Keratinocyte (primary cell): ENCODE data around the gene TMBIM4. TPM values are rescaled to one million over a fixed set of nuclear protein-coding genes. Genes with fewer than 3 reads are reported as not detected.

ENCODE experiments used
- DNase-seq: peaks from one replicate; pipeline ENCODE4 v3.0.0-alpha.2; 2011; ENCODE audit warnings: low read depth, missing footprints, low spot score
- FAIRE-seq: peaks from 2 replicates; lab custom pipeline; 2011; peaks lifted over from hg19 to GRCh38; lab: Jason Lieb, UNC
- H2AFZ ChIP-seq: 2 replicates; pipeline ENCODE4 v1.6.0; 2012; ENCODE audit warnings: low read length, control low read depth, inconsistent platforms; ENCODE audit not compliant: control insufficient read depth
- H3K27ac ChIP-seq: 2 replicates; pipeline ENCODE4 v1.5.1; 2011; ENCODE audit warnings: low read length; ENCODE audit not compliant: control insufficient read depth, insufficient read depth
- H3K27me3 ChIP-seq: 3 replicates; pipeline ENCODE4 v1.6.0; 2011; ENCODE audit warnings: low read length; ENCODE audit not compliant: control insufficient read depth, insufficient read depth; ENCODE audit errors: extremely low read depth
- H3K36me3 ChIP-seq, 2 experiments: 2 replicates in 1 of 2; 3 replicates in 1 of 2; pipeline ENCODE4 v1.5.1; 2011; ENCODE audit warnings: low read length in 2 of 2, mild to moderate bottlenecking in 1 of 2; ENCODE audit not compliant: control insufficient read depth in 2 of 2, insufficient read depth in 2 of 2; ENCODE audit errors: extremely low read depth in 1 of 2
- H3K4me1 ChIP-seq: 3 replicates; pipeline ENCODE4 v1.5.1; 2011; ENCODE audit warnings: low read length; ENCODE audit not compliant: control insufficient read depth, insufficient read depth; ENCODE audit errors: extremely low read depth
- H3K4me2 ChIP-seq: 3 replicates; pipeline ENCODE4 v1.6.0; 2011; ENCODE audit warnings: low read depth, low read length; ENCODE audit not compliant: control insufficient read depth, insufficient read depth; ENCODE audit errors: extremely low read depth
- H3K4me3 ChIP-seq, 3 experiments: fragments of 200-600 bp in 1 of 3; sonication (generic) in 1 of 3; 2 replicates in 2 of 3; 3 replicates in 1 of 3; pipeline ENCODE4 v1.5.1; 2011 to 2016; ENCODE audit warnings: low read length in 3 of 3, mild to moderate bottlenecking in 3 of 3, control low read depth in 2 of 3, inconsistent platforms in 1 of 3, low read depth in 1 of 3, mixed read lengths in 1 of 3, mixed run types in 1 of 3, moderate library complexity in 1 of 3; ENCODE audit not compliant: control insufficient read depth in 2 of 3, insufficient read depth in 2 of 3; ENCODE audit errors: extremely low read depth in 1 of 3
- H3K79me2 ChIP-seq: 2 replicates; pipeline ENCODE4 v1.6.0; 2012; ENCODE audit warnings: low read length; ENCODE audit not compliant: control insufficient read depth, insufficient read depth
- H3K9ac ChIP-seq: 3 replicates; pipeline ENCODE4 v1.6.0; 2011; ENCODE audit warnings: low read length; ENCODE audit not compliant: control insufficient read depth, insufficient read depth; ENCODE audit errors: extremely low read depth
- H3K9me1 ChIP-seq: 3 replicates; pipeline ENCODE4 v1.6.0; 2011; ENCODE audit warnings: low read length; ENCODE audit not compliant: control insufficient read depth, insufficient read depth; ENCODE audit errors: extremely low read depth
- H3K9me3 ChIP-seq: 2 replicates; pipeline ENCODE4 v1.5.1; 2012; ENCODE audit warnings: low read depth, low read length; ENCODE audit not compliant: control insufficient read depth
- H4K20me1 ChIP-seq: 3 replicates; pipeline ENCODE4 v1.6.0; 2011; ENCODE audit warnings: low read length; ENCODE audit not compliant: control insufficient read depth, insufficient read depth; ENCODE audit errors: extremely low read depth
- EZH2 ChIP-seq: IDR thresholded peaks from one replicate; pipeline ENCODE4 v1.6.1; 2012; ENCODE audit warnings: inconsistent platforms, mild to moderate bottlenecking, low read length, moderate library complexity
- dilution Hi-C: fragments of 300-500 bp; cut with MboI; formaldehyde crosslinking; loops from one replicate; pipeline ENCODE4 v1.7.0; 2020; ENCODE audit warnings: low sequenced_read_pairs; ENCODE audit not compliant: extremely low pct_ligation_motif_present
- polyA plus RNA-seq, 5 experiments: library from polyadenylated mRNA; depleted of rRNA in 3 of 5; stranded (reverse) in 3 of 5; stranded (forward) in 1 of 5; unstranded in 1 of 5; fragments of >200 nt; gene quantifications; 1 replicate in 1 of 5; 2 replicates in 3 of 5; 3 replicates in 1 of 5; pipeline versions ENCODE4 v1.2.1 to v1.2.3, GENCODE V29; 2011 to 2012; ENCODE audit warnings: missing spikeins in 2 of 5, low read depth in 1 of 5, low replicate concordance in 1 of 5
- TF ChIP-seq, protein P1 (sequence below), 3 experiments: IDR thresholded peaks in 1 of 3; conservative IDR thresholded peaks in 1 of 3; optimal IDR thresholded peaks in 1 of 3; 2 replicates in 2 of 3; 3 replicates in 1 of 3; pipeline versions ENCODE3 to v1.5.1; 2011; ENCODE audit warnings: low read length in 3 of 3, mild to moderate bottlenecking in 3 of 3, moderate library complexity in 2 of 3, control low read depth in 1 of 3, inconsistent platforms in 1 of 3; ENCODE audit not compliant: insufficient read depth in 2 of 3; ENCODE audit errors: extremely low read depth in 1 of 3

The TMBIM4 gene
- polyA plus RNA-seq, 1 donor (not counting 4 experiments of a cell fraction or from before 2014, with no cell fraction given): 111 TPM

DNA sequence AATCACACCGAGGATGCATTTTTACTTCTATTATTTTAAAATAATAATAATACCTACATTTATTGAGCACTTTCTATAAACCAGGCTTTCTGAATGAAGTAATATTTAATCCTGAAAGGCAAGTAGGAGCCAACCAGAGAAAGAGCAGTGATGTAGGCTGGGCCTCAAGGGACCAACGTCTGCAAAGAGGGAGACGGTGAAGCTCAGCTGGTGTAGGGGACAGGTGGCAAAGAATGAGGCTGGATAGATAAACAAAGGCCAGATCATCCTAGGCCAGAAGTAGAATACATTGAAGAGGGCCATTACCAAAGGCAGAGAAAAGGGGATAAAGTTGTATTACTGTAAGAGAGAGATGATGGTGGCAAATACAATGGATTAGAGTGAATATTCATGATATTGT is 810 bp upstream of the TMBIM4 start:
- peak overlapping the region; percentile 53 for H3K4me2 ChIP-seq
- TF ChIP-seq, protein P1, sequence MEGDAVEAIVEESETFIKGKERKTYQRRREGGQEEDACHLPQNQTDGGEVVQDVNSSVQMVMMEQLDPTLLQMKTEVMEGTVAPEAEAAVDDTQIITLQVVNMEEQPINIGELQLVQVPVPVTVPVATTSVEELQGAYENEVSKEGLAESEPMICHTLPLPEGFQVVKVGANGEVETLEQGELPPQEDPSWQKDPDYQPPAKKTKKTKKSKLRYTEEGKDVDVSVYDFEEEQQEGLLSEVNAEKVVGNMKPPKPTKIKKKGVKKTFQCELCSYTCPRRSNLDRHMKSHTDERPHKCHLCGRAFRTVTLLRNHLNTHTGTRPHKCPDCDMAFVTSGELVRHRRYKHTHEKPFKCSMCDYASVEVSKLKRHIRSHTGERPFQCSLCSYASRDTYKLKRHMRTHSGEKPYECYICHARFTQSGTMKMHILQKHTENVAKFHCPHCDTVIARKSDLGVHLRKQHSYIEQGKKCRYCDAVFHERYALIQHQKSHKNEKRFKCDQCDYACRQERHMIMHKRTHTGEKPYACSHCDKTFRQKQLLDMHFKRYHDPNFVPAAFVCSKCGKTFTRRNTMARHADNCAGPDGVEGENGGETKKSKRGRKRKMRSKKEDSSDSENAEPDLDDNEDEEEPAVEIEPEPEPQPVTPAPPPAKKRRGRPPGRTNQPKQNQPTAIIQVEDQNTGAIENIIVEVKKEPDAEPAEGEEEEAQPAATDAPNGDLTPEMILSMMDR (optimal IDR thresholded peaks at IDR 0.05 in 1 of 3, IDR thresholded peaks at IDR 0.05 in 1 of 3, conservative IDR thresholded peaks at IDR 0.05 in 1 of 3; ENCODE audit: extremely low read depth in 1 of 3, insufficient read depth in 2 of 3, low read length in 3 of 3): no peak
- TF ChIP-seq EZH2: no peak
- H3K27me3 ChIP-seq: no peaks in the 10 kb centered on the region
- no peaks in the 10 kb centered on the region for H4K20me1 ChIP-seq
- no peak for FAIRE-seq
- peaks cover 32% of the 10 kb centered on the region for H3K79me2 ChIP-seq
- no peak overlapping the region for H3K9ac ChIP-seq
- H2AFZ ChIP-seq: no peak overlapping the region
- no peaks in the 10 kb centered on the region for H3K9me3 ChIP-seq
- no peak for DNase-seq
- H3K27ac ChIP-seq: no peak overlapping the region
- no peak overlapping the region for H3K4me3 ChIP-seq
- peaks cover 4% of the 10 kb centered on the region for H3K4me1 ChIP-seq
- H3K36me3 ChIP-seq: no peaks in the 10 kb centered on the region
- dilution Hi-C loops: no loop called here
- H3K9me1 ChIP-seq: no peaks in the 10 kb centered on the region

- dilution Hi-C loops: no loop called here
- peaks cover 53% of the 10 kb centered on the region for H3K79me2 ChIP-seq
- no peak for DNase-seq
- peak overlapping the region; percentile 53 to 93 (median 87) for H3K4me3 ChIP-seq
- H4K20me1 ChIP-seq: no peaks in the 10 kb centered on the region
- H3K27ac ChIP-seq: peak overlapping the region; percentile 93
- peak overlapping the region; percentile 93 for H3K9ac ChIP-seq
- peak overlapping the region; percentile 49 for H2AFZ ChIP-seq
- peak overlapping the region; percentile 94 for H3K4me2 ChIP-seq
- H3K9me1 ChIP-seq: no peaks in the 10 kb centered on the region
- no peaks in the 10 kb centered on the region for H3K9me3 ChIP-seq
- H3K4me1 ChIP-seq: peaks cover 4% of the 10 kb centered on the region
- H3K36me3 ChIP-seq: no peaks in the 10 kb centered on the region
- TF ChIP-seq, protein P1 (optimal IDR thresholded peaks at IDR 0.05 in 1 of 3, IDR thresholded peaks at IDR 0.05 in 1 of 3, conservative IDR thresholded peaks at IDR 0.05 in 1 of 3; ENCODE audit: extremely low read depth in 1 of 3, insufficient read depth in 2 of 3, low read length in 3 of 3): no peak
- TF ChIP-seq EZH2: no peak
- H3K27me3 ChIP-seq: no peaks in the 10 kb centered on the region
- no peak for FAIRE-seq
Observed at GRCh38 chr12:66168410-66168809, 1.4 kb downstream of the TMBIM4 start.
